ENCODE results near the gene JAM3. TPM values are rescaled to one million over a fixed set of nuclear protein-coding genes. Genes with fewer than 3 reads are reported as not detected.
"Not testable (repeated sequence)": the region's sequence is repeated elsewhere in the genome, so short reads cannot be mapped to it uniquely, and the experiment has no call there.

Gene JAM3
- total RNA-seq, 1 experiment from 2014 or later: 36.5 TPM

GRCh38 chr11:134079317-134079716 is 10.4 kb downstream of the JAM3 start:
- Histone ChIP-seq H2BK5ac (ENCODE audit: insufficient read length, low read length) (no peak overlapping the region), H4K8ac (replicated peaks; ENCODE audit: insufficient read length, low read depth, low read length) (no peak overlapping the region), H2BK120ac (ENCODE audit: low read depth, low read length, poor library complexity, severe bottlenecking) (no peak overlapping the region), H3K4me1 (ENCODE audit: insufficient read depth, low read length) (peaks cover 2% of the 10 kb centered on the region; the same call in 1 of the 2 replicates), H2BK12ac (ENCODE audit: insufficient read length, low read depth, low read length) (no peak overlapping the region), H3T11ph (ENCODE audit: low read length) (no peak overlapping the region), H3K23me2 (ENCODE audit: insufficient read length, low read depth, low read length, poor library complexity, severe bottlenecking) (no peaks in the 10 kb centered on the region), H3K79me2 (ENCODE audit: insufficient read depth, low read length) (peaks cover 1% of the 10 kb centered on the region; the same call in 1 of the 2 replicates), H2BK15ac (ENCODE audit: low read depth, low read length) (no peak overlapping the region), H3K9me3 (ENCODE audit: control insufficient read depth, low read depth, low read length) (no peaks in the 10 kb centered on the region), H3K23ac (ENCODE audit: insufficient read length, low read depth, low read length) (no peak overlapping the region), H3K14ac (ENCODE audit: insufficient read depth, low read length) (no peak overlapping the region), H2BK20ac (ENCODE audit: low read depth, low read length, poor library complexity, severe bottlenecking) (no peak overlapping the region), H3K4ac (ENCODE audit: low read depth, low read length) (no peak overlapping the region), H2AFZ (ENCODE audit: low read length) (no peak overlapping the region), H3K79me1 (ENCODE audit: insufficient read depth, low read depth, low read length, poor library complexity, severe bottlenecking) (peaks cover 4% of the 10 kb centered on the region), H3K18ac (ENCODE audit: insufficient read length, low read depth, low read length) (no peak overlapping the region), H3K4me2 (ENCODE audit: insufficient read depth, insufficient read length, low read length) (no peak overlapping the region), H3K56ac (ENCODE audit: insufficient read length, low read depth, low read length) (no peak overlapping the region), H4K5ac (ENCODE audit: insufficient read length, low read depth, low read length) (no peak overlapping the region), H4K91ac (ENCODE audit: insufficient read length, low read depth, low read length) (no peak overlapping the region), H3K27me3 (ENCODE audit: insufficient read depth, low read length) (no peaks in the 10 kb centered on the region), H4K20me1 (ENCODE audit: control insufficient read depth, insufficient read depth, insufficient read length) (no peaks in the 10 kb centered on the region), H3K27ac (ENCODE audit: insufficient read length, low read depth, low read length) (no peak overlapping the region), H2AK5ac (ENCODE audit: insufficient read length, low read length) (no peak overlapping the region), H3K9ac (ENCODE audit: extremely low read depth, insufficient read length, low read length) (no peak overlapping the region)
- Mint-ChIP-seq H3K27ac (no peak overlapping the region), H3K36me3 (ENCODE audit: insufficient read depth in 1 of 3, low read depth in 3 of 3) (peaks cover 33 to 44% (median 43%) of the 10 kb centered on the region in 3 experiments), H3K9me3 (peaks cover 27 to 41% of the 10 kb centered on the region in 2 experiments), H3K4me1 (peaks cover 7 to 10% of the 10 kb centered on the region in 2 experiments), H3K27me3 (ENCODE audit: low read depth) (no peaks in the 10 kb centered on the region; the same call in 1 of the 2 replicates), H3K4me3 (no peak overlapping the region)
- TF ChIP-seq CTCF (conservative IDR thresholded peaks at IDR 0.05): no peak
- DNase-seq: no peak
- no CpG with 5 or more reads among the region's 5 CpGs for WGBS (ENCODE audit: extremely low coverage, insufficient read length, low lambda C conversion rate)

DNA sequence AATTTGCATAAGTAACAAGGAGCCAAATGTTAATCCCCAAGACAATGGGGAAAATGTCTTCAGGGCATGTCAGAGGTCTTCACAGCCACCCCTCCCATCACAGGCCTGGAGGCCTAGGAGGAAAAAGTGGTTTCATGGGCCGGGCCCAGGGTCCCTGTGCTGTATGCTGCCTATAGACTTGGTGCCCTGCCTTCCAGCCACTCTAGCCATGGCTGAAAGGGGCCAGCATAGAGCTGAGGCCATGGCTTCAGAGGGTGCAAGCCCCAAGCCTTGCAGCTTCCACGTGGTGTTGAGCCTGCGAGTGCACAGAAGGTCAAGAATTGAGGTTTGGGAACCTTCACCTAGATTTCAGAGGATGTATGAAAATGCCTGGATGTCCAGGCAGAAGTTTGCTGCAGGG is 12.4 kb downstream of the JAM3 start:
- not testable (repeated sequence) for H3T11ph ChIP-seq (ENCODE audit: low read length); H2BK120ac ChIP-seq (ENCODE audit: low read depth, low read length, poor library complexity, severe bottlenecking); H3K4me1 ChIP-seq (ENCODE audit: insufficient read depth, low read length); H3K56ac ChIP-seq (ENCODE audit: insufficient read length, low read depth, low read length); H3K23ac ChIP-seq (ENCODE audit: insufficient read length, low read depth, low read length); H3K9ac ChIP-seq (ENCODE audit: extremely low read depth, insufficient read length, low read length); H2BK12ac ChIP-seq (ENCODE audit: insufficient read length, low read depth, low read length); H4K8ac ChIP-seq (replicated peaks; ENCODE audit: insufficient read length, low read depth, low read length); H3K18ac ChIP-seq (ENCODE audit: insufficient read length, low read depth, low read length); H3K14ac ChIP-seq (ENCODE audit: insufficient read depth, low read length); H3K4me3 Mint-ChIP-seq; H2BK5ac ChIP-seq (ENCODE audit: insufficient read length, low read length); H3K4ac ChIP-seq (ENCODE audit: low read depth, low read length); H3K27ac Mint-ChIP-seq; H3K27me3 ChIP-seq (ENCODE audit: insufficient read depth, low read length); H3K4me2 ChIP-seq (ENCODE audit: insufficient read depth, insufficient read length, low read length); H2BK15ac ChIP-seq (ENCODE audit: low read depth, low read length); H2AFZ ChIP-seq (ENCODE audit: low read length); DNase-seq; H2BK20ac ChIP-seq (ENCODE audit: low read depth, low read length, poor library complexity, severe bottlenecking); H2AK5ac ChIP-seq (ENCODE audit: insufficient read length, low read length); H3K27ac ChIP-seq (ENCODE audit: insufficient read length, low read depth, low read length); H3K23me2 ChIP-seq (ENCODE audit: insufficient read length, low read depth, low read length, poor library complexity, severe bottlenecking); H3K79me2 ChIP-seq (ENCODE audit: insufficient read depth, low read length); H3K9me3 ChIP-seq (ENCODE audit: control insufficient read depth, low read depth, low read length); H4K20me1 ChIP-seq (ENCODE audit: control insufficient read depth, insufficient read depth, insufficient read length); H4K5ac ChIP-seq (ENCODE audit: insufficient read length, low read depth, low read length); H3K27me3 Mint-ChIP-seq (ENCODE audit: low read depth); H4K91ac ChIP-seq (ENCODE audit: insufficient read length, low read depth, low read length); H3K79me1 ChIP-seq (ENCODE audit: insufficient read depth, low read depth, low read length, poor library complexity, severe bottlenecking)
- H3K4me1 Mint-ChIP-seq: peaks cover 10 to 11% of the 10 kb centered on the region in 2 experiments
- peaks cover 27 to 41% of the 10 kb centered on the region in 2 experiments for H3K9me3 Mint-ChIP-seq
- no CpG with 5 or more reads among the region's 3 CpGs for WGBS (ENCODE audit: extremely low coverage, insufficient read length, low lambda C conversion rate)
- peaks cover 33 to 44% (median 43%) of the 10 kb centered on the region in 3 experiments for H3K36me3 Mint-ChIP-seq (ENCODE audit: insufficient read depth in 1 of 3, low read depth in 3 of 3)

Measured in H9 (cell line).